ENCODE results near the gene NENF.
"Not testable (repeated sequence)": the region's sequence is repeated elsewhere in the genome, so short reads cannot be mapped to it uniquely, and the experiment has no call there.

NENF gene

DNA sequence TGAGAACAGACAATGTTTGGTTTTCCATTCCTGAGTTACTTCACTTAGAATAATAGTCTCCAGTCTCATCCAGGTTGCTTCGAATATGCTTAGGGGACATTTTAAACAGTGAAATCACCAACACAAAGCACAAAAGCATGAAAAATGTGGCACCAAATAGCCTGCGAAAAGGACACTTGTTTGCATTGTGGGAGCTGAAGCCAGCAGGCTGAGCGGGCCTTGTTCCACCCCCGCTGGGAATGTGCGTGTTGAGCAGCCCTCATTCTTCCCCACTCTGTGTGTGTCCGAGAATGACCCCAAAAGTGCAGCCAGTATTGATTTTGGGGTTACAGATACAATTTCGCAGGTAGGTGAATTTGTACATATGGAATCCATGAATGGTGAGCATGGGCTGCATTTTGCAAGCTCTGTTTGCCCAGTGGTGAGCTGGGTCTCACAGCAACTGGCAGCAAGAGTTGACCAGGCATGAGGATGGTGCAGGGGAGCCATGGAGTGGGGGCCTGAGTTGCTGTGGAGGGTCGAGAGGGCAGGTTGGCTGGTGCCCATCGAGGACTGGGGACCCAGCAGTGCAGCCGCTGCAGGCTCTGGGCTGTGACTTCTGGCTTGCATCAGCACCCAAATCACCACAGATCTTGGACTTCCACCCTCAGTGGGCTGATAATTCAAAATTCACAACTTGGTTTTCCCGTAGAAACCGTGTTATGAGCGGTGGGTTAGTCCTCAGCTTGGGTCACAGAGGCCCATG, 29.4 kb downstream of the NENF start:
- DNase-seq, result no peak

DNA sequence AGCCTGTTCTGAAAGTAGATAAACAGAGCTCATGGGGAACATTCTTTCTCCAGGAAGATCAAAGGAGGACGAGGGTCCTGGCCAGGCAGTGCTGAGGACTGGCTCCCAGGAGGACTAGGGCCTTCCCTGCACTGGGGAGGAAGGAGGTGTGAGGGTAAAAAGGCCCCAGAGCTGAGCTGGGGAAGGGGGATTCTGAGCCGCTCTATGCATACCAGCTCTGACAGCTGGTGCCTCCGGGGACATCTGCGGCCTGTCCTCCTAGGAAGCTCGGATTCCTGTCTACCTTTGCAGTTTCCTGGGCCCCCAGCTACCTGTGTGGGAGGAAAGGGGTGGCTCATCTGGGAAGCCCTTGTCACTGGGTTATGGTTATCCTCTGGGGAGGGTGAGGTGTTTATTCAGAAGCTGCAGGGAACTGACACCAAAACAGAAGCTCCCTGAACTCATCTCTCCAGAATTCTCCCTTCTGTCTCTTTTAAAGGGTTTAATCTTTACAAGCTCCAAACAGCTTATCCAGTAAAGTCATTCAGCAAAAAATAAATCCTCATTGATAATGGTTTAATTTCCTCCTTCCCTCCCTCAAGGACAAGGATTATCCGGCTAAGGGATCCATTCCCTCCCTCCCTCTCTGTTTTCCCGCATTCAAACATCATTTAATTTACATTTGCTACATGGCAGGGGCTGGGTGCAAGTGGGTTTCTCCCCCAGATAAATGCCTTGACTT, 31.0 kb downstream of the NENF start:
- DNase-seq, result no peak

DNA sequence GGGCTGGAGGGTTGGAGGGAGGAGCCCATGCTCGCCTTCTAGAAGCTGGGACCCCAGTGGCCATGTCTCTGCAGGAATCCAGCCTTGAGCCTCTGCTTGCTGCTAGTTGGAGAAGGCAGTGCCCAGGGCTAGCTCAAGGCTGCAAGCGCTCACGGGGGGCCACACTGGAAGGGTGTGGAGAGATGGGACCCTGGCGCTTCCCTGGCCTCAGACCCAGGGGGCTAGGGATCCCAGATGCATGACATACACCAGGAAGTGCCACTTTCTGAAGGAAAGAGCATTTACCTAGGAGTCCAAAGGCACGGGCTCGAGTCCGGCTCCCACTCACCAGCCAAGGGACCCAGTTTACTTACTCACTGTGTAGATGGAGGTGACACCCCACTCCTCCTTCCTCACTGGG, 32.6 kb downstream of the NENF start:
- DNase-seq, result no peak

DNA sequence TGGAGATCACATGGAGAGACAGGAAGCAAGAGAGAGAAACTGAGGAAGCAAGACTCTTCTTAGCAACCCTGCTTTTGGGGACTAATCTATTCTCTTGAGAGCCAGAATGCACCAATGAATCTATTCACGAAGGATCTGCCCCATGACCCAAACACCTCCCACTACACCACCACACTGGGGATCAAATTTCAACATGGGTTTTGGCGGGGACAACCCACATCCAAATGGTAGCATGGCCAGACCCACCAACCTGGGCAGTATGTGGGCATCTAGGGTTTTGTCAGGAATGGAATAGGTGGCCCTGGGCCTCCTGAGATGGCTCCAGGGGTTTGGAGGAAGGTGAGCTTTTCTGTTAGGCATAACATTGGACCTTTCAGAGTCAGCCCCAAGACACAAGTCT, 33.7 kb downstream of the NENF start:
- no peak for DNase-seq

DNA sequence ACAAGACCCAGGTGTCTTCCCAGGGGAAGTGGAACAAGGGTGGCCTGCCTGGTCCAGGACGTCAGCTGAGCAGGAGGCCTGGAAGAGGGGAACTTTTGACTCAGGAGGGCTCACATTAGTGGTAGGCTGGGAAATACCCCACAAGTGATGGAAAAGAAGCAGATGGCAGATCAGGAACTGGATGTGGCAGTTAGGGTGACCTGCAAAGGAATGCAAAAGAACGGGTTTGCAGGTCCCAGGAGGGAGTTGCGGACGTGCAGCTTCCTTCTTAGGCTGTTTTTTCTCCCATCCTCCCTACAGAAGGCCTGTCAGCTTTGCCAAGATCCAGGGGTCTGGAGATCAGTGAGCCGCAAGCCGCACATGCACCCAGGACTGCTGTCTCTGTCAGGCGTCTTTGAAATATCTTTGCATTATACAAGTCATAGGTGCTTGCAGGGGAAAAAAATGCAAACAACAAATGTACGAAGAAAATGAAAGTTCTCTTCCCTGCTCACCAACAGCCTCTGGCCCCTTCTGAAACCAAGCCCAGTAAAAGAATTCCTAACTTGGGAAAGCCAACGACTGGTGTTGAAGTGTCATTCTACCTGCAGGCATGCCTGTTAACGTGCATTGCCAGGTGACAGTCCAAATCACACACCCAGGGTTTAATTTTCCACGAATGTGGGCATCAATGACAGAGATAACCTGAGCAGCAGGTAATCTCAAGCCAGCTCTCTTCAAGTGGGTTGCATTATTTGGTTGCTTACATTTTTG, 34.4 kb downstream of the NENF start:
- DNase-seq, result no peak

DNA sequence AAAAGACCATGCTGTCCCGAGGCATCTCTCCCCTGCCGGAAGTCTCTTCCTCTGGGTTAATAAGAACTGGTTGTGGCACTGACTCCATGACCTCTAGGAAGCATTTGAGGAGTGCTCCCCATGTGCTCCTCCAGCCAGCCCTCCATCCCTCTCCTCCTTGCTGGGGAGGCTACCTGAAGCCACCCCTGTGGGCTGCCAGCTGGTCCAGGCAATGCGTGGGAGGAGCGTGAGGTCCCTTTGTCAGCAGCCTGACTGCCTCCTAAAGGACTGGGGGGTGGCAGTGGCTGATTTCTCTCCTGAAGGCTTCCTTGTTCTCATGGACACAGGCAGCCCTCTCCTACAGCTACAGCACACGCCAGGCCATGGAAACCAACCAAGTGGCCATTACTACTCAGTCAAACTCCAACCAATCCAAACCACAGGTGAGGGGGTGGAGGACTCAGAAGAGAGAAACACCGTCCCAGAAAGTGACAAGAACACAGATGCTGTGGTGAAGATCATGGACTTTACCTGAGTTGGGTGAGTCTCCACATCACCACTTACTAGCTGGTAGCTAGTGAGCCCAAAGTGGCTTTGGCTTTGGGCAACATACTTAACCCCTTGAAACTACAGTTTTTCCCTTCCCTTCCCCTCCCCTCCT, 35.2 kb downstream of the NENF start:
- no peak for DNase-seq

DNA sequence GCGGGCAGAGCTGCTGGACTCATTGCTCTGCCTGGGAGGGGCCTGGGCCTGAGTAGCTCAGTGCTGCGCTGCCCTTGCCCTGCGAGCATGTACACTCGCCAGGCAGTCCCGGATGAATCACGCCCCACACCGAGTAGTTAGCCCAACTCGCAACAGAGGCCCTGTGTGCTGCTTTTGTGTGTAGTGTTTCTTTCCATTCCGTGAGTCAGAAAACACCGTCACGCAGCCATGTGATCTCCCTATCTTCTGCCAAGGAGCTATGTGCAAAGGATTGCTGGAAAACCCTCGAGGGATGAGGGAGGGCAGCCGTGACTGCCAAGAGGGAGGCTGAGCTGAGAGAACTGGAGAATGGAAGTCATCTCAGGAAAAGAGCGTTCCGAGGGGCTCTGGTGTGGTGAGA, 37.3 kb downstream of the NENF start:
- DNase-seq, result no peak

DNA sequence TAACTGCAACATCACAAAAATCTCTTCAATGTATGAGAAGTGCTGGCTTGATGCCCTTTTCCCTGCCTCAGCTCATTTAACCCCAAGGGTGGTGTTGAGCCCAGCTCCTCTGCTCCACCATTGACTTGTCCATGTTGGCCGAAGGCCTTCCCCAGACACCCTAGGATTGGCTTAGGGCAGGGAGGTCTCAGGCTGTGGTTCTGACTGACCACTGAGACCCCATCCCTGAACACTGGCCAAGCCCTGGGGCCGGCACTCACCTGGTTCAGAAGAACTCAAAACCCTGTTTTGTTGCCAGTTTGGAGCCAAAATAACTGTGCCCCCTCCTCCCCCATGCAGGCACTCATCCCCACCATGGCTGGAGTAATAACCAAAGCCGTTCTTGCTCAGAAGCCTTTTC, 38.6 kb downstream of the NENF start:
- no peak for DNase-seq

DNA sequence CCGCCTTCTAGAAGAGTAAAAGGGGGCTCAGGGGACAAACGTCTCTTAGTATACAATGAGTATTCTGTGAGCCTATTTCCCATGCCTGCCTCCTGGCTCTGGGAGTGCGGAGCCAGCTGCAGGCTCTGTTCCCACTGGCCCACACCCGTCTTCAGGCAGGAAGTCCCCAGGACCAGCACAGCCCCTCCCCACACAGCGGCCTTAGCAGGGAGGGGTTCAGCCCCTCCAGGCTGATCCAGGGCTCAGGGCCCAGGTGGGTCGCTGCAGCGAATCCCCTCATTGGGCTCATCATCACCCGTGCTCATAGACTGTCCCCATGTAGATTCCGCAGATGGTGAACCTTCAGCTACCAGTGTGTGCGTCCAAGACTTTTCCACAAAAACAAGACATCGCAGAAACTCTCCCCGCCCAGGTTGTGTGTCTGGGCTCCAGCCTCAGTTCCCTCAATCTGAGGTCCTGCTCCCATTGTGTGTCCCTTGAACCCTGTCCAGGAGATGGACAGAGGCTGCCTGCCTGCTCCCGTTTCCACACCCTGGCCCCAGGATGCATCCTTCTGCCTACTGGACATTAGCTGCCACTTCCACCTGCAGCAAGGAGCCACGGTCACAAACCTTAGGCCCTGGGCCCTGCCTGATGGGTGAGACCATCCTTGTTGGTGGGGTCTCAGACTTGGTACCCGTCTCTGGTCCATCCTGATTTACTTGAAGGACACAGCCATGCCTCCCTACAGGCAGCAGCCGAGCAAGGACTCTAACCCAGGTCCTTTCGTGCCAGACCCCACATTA, 39.4 kb downstream of the NENF start:
- no peak for DNase-seq

DNA sequence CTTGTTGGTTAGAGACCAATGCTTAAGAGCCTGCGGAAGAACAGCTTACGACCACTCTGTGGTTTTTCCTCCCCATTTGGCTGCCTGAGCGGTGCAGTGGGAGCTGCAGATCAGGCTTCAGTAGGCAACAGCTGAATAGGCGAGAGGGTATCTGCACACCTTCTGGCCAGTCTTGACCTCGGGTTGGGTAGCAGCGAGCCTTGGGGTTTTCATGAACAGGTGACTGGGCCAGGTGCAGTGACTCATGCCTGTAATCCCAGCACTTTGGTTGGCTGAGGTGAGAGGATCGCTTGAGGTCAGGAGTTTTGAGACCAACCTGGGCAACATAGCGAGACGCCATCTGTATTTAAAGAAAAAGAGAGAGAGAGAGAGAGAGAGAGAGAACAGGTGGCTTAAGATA, 41.0 kb downstream of the NENF start:
- DNase-seq, result no peak

DNA sequence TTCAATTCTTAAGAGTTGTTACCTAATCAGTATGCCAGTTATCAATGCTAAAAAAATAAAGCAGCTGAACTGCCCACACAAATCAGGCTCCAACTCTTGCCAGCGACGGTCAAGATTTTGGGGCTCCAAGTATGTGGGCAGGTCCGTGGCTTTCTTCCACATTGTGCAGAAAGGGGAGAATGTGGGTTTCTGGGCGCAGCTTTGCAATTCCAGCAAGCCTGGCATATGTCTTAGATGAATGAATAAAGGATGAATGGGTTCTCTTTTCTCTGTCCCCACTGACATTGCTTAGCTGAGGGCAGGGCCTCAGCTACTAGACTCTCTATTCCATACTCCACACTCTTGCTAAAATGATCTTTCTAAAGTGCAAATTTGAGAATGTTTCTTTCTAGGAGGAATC, 42.4 kb downstream of the NENF start:
- no peak for DNase-seq

DNA sequence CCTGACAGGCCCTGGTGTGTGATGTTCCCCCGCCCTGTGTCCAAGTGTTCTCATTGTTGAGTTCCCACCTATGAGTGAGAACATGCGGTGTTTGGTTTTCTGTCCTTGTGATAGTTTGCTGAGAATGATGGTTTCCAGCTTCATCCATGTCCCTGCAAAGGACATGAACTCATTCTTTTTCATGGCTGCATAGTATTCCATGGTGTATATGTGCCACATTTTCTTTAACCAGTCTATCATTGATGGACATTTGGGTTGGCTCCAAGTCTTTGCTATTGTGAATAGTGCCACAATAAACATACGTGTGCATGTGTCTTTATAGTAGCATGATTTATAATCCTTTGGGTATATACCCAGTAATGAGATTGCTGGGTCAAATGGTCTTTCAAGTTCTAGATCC, 43.1 kb downstream of the NENF start:
- not testable (repeated sequence) for DNase-seq

DNA sequence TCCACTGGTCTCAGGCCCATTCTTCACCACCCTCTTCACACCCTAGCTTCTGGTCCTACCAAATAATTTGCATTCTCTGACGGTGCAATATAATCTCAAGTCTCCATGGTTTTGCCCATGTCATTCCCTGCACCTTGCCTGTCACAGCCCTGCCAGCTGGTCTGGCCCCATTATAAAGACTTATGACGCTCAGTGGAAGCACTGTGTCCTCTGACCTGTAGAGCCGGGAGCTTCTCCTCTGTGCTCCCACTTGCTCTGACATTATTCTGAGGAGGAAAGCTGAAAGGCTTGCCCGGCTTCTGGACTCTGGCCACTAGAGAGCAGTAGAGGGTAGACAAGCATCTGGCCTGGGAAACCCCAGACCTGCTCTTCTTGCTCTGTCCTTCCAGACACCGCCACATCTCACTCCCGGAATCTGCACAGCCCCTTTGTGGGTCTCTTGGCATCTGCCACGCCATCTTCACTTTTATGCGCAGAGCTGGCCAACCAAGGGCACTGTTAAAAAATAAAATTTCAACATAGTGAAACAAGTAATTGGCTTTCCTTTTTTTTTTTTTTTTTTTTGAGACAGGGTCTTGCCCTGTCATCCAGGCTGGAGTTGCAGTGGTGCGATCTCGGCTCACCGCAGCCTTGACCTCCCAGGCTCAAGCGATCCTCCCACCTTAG, 44.4 kb downstream of the NENF start:
- DNase-seq, result peak; percentile 94

DNA sequence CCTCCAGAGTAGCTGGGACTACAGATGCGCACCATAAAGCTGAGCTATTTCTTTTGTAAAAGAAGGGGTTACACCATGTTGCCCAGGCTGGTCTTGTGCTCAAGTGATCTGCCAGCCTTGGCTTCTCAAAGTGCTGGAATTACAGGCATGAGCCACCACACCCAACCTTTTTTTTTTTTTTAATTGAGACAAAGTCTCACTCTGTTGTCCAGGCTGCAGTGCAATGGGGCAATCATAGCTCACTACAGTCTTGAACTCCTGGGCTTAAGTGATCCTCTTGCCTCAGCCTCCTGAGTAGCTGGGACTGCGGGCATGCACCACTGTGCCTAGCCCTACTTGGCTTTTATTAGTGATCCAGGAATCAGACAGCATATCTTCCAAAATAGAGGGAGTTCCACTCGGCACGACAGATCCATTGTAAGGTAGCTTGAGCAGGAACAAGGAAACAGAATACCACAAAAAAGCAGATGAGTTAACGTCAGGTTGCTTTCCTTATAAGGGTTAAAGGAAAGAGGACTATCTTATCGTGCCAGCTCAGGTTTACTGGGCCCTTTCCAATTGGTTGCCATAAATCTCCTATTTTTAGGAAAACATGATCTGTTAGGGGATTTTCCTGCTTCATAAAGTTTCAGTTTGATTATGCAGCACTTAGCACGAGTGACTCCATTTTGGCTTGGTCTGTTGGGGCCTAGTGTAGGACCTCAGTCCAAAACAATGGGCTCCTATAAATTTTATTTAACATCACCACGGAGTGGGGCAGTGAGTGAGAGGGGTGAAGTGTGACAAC, 45.2 kb downstream of the NENF start:
- peak; percentile 49 for DNase-seq

DNA sequence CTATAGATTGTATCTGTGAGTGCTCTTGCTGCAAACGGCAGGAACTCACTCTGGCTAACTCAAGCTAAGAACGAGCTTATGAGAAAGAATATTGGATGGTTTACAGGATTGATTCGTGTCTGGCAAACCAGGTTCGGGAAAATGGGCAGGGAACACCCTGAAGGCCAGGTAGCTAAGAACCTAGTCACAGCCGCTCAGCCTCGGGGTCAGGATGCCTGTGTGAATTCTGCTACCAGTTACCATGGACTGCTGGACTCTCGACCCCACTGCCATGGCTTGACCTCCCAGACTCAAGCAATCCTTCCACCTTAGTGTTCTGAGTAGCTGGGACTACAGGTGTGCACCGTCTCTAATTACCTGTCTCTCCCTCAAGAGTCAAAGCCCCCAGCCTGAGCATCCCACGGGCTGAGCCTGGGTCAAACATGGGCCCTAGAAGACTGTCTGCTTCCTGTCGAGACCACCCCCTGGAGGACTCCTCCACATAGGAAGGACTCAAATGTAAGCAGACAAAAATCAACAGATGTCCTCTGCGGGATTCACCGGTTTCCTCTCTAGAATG, 45.8 kb downstream of the NENF start:
- no peak for DNase-seq

DNA sequence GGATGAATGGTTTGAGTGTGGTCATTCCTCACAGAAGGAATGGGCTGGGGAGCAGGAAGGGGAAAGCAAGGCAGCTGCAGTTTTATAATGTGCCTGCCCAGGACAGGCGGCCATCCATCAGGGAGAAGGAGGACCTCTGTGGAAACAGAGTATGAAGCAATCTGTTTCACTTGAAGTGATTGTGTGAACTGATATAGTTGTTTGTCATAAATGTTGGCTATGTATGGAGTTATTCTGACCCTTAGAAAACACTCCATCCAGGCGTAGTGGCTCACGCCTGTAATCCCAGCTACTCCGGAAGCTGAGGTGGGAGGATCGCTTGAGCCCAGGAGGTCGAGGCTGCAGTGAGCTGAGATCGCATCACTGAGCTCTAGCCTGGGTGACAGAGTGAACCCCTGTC, 46.5 kb downstream of the NENF start:
- DNase-seq, result no peak

DNA sequence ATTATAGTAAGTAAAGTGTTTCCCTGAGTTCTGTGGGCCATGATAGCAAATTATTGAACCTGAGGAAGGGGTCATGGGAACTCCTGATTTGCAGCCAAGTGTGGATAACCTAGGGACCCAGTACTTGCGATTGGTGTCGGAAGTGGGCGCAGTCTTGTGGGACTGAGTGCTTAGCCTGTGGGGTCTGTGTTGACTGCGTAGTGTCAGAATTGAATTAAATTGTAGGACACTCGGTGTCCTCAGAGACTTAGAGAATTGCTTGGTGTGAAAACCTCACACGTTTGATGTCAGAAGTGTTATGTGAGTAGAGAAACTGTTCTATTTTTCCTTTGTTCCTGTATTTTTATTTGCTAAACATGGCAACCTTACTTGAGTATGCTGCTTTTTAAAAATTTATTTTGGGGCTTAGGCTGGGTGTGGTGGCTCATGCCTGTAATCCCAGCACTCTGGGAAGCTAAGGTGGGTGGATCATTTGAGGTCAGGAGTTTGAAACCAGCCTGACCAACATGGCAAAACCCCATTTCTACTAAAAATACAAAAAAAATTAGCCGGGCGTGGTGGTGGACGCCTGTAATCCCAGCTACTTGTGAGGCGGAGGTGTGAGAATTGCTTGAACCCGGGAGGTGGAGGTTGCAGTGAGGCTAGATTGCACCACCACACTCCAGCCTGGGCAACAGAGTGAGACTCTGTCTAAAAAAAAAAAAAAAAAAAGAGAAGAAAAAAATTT, 48.2 kb downstream of the NENF start:
- not testable (repeated sequence) for DNase-seq

DNA sequence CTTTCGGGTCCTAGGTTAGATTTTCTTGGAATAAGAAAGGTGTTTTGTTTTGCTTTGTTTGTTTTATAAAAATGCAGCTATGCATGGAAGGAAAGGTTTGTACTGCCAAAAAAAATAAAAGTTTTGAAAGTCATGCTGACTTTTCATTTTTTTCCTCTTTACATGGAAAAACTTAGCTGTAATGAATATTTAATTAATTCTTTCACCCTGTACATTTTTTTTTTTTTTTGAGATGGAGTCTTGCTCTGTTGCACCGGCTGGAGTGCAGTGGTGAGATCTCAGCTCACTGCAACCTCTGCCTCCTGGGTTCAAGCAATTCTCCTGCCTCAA, 48.7 kb downstream of the NENF start:
- no peak for DNase-seq

DNA sequence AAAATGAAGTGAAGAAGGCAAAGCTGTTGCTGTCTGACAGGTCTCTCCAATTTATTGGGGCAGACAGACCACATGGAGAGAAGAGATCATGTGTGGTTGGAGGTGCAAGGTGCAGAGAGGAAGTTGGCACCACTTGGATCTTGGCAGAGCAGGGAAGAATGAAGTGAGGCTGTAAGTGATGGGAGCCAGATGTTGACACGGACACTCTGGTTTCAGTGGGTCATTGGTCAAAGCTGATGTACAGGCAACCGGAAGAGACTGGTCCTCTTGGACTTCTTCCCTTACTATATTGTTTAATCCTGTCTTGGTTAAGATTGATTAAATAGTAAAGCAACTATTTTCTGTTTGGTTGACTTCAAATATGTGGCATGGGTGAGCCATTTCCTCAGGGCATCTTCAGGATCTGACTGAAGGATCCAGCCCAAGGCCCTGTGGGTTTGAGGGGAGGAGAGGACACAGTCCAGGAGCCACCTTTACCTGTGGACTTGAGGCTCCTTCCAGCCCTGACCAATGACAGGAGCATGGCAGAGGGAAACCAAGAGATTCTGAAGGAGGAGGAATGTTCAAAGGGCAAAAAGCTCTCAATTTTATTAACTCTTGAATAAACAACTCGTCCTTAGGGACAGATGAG, 49.4 kb downstream of the NENF start:
- no peak for DNase-seq
